ENCODE results near the gene GPBAR1.
"Not testable (repeated sequence)": the region's sequence is repeated elsewhere in the genome, so short reads cannot be mapped to it uniquely, and the experiment has no call there.

GPBAR1 gene

GRCh38 chr2:218269900-218270720, 9.3 kb downstream of the GPBAR1 start, which contains the start of the genes AAMP and PNKD:
Gene AAMP, minus strand, starts transcription at chr2:218270137. Its CDS starts 51 bp downstream, at chr2:218270086.
Gene PNKD, plus strand, starts transcription at chr2:218270519. Its CDS starts 17 bp downstream, at chr2:218270536.
- DNase-seq: peak; percentile 98 to 99

- DNase-seq: no peak
Measured at GRCh38 chr2:218270721-218271486, 10.1 kb downstream of the GPBAR1 start.

GRCh38 chr2:218271487-218271797, 10.6 kb downstream of the GPBAR1 start:
- DNase-seq: no peak

GRCh38 chr2:218271865-218272530, 11.2 kb downstream of the GPBAR1 start:
- no peak for DNase-seq

- peak in 1 of 2 experiments; percentile 42 for DNase-seq
Measured at GRCh38 chr2:218272531-218273212, 11.9 kb downstream of the GPBAR1 start.

- DNase-seq: not testable (repeated sequence)
Measured at GRCh38 chr2:218273214-218273907, 12.5 kb downstream of the GPBAR1 start.

GRCh38 chr2:218273908-218274249, 13.1 kb downstream of the GPBAR1 start:
- no peak for DNase-seq

- no peak for DNase-seq
Measured at GRCh38 chr2:218274586-218274985, 13.8 kb downstream of the GPBAR1 start.

GRCh38 chr2:218275371-218276072, 14.7 kb downstream of the GPBAR1 start:
- no peak for DNase-seq

- DNase-seq: no peak
Measured at GRCh38 chr2:218276986-218277755, 16.4 kb downstream of the GPBAR1 start.

- no peak for DNase-seq
Measured at GRCh38 chr2:218277921-218278320, 17.1 kb downstream of the GPBAR1 start.

- no peak for DNase-seq
Measured at GRCh38 chr2:218278531-218279360, 17.9 kb downstream of the GPBAR1 start.

GRCh38 chr2:218280260-218280870, 19.6 kb downstream of the GPBAR1 start:
- no peak for DNase-seq

- DNase-seq: no peak
Measured at GRCh38 chr2:218281449-218281848, 20.6 kb downstream of the GPBAR1 start.

GRCh38 chr2:218282173-218282991, 21.6 kb downstream of the GPBAR1 start:
- DNase-seq: peak; percentile 9 to 35

- DNase-seq: no peak
Measured at GRCh38 chr2:218284106-218284811, 23.4 kb downstream of the GPBAR1 start.

GRCh38 chr2:218285604-218286003, 24.8 kb downstream of the GPBAR1 start:
- DNase-seq: no peak
